NCI-H1048 (cell line): ENCODE data around the gene KDM2B.

Source experiments
- DNase-seq: peaks from one replicate; lab custom pipeline; 2025; lab: John Stamatoyannopoulos, UW

Gene KDM2B

DNA sequence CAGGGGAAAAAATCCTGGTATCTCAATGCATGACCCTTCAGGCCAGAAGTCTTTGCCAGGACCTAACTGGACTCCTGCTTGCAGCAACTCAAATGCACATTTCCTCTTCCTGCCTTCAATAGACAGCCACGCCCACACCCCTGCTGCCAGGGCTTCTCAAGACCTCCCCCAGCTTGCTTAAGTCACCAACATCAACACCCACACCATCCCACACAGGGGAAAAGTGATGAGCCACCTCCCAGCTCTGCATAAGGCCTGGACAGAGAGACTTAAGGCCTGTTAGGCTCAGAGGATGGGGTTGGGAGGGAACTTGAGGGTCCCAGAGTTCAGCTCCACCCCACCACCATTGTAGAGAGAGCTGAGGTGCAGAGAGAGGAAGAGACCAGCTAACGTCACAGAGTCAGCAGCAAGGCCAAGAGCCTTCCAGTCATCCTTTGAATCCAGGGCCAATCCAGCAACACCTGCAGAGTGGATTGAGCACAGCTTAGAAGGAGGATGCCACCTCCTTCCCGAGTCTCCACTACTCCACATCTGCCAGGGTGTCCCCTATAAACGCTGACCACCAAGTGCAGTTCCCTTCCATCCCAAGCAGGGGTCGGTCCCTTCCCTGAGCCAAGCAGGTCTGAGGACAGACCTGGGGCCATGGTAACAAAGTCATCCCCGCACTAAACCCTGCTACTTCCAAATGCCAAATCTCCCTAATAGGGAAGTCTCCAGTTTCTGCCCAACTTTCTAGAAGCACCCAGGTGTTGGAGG is 50.0 kb downstream of the KDM2B start:
- no peak for DNase-seq

DNA sequence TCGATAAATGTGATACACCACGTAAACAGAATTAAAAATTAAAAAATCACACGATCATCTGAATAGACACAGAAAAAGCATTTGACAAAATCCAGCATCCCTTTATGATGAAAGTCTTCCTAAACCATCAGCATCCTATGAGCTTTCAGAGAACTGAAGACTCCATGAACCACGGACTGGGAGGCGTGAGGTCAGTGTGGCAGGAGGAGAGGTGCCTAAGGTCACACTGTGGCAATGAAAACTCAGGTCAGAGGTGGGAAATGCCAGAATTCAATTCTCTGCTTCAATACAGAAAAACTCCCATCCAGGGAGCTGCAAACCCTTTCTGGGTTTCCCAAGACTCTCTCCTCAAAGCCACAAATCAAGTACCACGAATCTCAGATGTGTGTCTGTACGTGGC is 51.6 kb downstream of the KDM2B start:
- DNase-seq = no peak

DNA sequence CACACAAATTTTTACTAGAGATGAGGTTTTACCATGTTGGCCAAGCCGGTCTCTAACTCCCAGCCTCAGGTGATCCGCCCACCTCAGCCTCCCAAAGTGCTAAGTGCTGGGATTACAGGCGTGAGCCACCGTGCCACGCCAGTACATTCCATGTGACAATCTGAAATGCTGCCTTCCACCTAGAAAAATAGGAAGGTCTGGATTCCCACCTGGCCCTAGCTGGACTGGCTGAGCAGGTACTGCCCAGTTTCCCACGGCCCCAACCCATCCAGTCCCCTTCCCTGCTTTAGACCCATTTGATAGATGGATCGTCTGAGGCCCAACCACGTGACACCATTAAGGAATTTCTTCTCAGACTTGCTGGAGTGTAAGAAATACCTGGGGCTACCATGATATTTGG is 55.4 kb downstream of the KDM2B start:
- DNase-seq = no peak

DNA sequence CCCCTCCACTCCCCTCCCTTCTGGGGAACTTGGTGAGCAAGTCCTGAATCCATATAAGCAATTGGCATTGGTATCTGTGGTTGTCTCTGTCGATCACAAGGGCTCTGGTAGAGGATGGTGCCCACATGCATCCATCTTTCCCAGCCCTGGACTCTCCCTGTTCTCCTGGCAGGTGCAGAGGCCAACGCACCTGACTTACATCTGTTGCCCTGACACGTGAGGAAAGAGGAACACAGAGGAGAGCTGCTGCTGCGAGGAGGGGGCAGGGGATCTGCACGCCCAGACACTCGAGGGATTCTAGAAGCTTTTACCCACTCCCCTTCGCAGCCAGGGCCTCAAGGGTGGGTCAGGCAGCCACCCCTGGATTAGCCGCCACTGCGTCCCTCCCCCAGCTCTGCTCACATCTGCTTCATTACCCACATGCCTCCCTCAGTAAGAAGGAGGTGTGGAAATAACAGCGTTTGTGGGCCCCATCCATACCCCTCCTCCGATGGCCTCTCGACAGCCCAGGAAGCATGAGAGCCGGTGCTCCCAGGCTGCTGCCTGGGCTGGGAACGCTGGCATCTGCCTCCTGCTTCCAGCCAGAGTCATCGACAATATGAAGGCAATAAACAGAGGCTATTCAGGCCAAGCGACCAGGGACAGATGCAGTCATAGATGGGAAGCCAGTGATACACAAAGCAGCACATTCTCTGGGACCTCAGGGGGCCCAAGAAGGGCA is 56.5 kb downstream of the KDM2B start:
- no peak for DNase-seq

DNA sequence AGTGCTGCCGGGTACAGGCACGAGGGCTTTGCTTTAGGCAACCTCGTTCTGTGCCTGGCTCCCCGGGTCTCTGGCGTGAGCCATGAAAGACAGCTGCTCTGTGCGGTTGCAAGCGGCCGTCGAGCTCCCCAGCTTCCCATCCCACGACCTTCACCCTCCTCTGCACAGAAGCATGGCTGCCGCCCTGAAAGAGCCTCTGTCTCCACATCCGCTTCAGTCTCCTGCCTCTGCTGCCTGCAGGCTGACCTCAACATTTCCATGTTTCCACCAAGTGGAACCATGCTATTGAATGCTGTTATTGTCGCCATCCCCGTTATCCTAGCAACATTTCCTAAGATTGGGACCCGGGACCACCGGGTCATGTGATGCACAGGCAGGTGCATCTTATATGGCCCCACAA is 57.1 kb downstream of the KDM2B start:
- DNase-seq = no peak

DNA sequence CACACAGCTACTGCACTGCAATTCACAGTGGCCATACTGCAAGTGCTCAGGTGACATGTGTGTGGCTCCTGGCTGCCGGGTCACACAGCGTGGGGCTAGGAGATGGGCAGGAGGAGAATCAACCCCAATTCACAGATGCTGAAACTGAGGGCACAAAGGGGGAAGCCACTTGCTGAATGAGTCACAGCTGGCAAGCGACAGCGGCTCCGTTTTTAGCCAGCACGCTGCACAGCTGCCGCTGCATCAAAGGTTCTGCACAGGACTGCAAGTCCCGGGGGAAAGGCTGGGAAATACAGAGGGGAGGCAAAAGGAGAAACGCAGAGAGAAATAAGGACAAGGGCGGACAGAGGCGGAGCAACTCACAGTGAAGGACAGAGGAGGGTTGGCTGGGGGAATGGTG is 57.9 kb downstream of the KDM2B start:
- no peak for DNase-seq

DNA sequence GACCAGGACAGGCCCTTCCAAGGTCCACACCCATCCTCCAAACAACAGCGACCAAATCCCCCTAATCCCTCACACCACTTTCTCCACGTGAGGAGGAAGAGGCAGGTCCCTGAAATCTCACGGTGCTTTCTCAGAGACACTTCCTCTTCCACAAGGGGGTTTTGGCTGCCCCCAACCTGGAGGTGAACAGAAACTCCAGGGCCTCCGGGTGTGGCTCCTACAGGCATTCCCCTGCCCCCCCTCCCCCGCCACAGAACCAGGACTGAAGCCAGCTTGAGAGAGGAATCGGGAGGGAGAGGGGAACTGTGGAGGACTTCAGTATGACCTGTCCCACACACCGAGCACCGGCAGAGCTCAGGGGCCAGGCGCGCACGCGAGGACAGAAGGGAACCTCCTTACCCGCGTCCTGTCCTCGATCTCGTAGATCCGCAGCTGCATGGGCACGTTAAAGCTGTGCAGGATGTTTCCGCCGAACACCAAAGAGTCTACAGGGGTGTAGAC is 60.2 kb downstream of the KDM2B start:
- DNase-seq = no peak

DNA sequence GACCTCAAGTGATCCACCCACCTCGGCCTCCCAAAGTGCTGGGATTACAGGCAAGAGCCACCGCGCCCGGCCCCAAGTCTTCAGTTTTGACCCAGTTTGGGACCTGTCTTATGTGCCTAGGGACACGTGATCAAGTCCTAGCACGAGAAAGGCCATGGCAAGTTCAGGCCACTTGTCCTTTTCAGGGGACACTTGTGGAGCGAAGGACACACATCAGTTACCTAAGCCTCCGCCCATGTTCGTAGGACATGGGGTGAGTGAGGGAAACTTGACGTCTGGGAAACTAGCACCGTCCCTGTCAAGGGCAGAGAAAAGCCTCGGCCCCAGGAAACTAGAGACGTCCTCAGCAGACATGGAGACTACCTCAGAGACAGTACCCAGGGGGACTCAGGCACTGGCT is 60.7 kb downstream of the KDM2B start:
- DNase-seq = no peak

DNA sequence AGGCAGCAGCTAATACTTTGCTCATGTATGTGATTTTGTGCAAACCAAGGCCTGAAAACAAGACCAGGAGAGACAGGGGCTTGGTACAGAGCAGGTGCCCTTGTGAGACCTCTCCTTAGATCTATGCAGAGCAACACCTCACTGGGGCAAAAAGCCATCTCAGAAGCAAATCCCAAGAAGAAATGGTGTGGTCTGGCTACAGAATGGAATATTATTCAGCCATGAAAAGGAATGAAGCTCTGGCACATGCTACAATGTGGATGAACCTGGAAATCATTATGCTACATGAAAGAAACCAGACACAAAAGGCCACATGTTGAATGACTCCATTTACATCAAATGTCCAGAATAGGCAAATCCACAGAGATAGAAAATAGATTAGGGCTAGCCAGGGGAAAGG is 61.6 kb downstream of the KDM2B start:
- no peak for DNase-seq

DNA sequence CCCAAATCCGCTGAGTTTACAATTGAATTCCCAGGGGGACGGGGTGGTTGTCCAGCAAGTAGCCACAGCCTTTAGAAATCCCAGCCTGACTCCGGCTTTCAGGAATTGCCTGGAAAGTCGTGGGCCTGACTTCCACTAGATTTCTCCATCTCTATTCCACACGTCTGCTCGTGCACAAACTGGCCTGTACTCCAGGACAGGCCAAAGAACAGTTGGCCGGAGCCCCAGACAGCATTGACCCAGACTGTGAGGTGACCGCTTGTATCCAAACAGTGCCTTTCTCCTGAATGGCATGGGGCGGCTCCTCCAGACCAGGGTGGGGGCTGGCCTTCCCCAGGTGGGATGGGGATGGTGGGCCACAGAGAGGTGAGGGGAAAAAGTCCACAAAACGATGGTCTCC is 62.2 kb downstream of the KDM2B start:
- no peak for DNase-seq

DNA sequence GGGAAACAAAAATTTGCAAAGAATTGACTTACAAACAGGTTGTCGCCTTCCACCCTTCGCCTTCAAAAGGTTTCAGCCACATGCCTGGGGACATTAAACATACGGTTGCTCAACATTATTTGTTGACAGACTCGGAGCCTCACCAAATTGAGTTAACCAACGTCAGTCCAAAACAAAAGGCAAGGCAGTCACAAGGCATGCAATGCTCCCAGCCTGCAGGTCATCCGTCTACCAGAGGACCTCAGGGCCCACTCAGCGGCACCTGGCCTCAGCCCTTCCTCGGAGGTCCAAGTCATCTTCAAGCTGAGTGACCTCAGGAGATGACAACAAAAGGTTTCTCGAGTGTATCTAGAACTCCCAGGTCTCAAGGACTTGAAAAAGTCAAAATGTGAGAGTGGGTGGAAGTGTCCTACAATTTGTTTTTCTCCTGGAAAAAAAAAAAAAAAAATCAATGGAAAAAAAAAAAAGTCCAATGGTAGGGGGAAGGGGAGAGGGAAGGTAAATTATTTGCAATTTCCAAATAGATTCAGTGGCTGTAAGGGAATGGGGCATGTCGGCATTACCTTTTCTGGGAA is 64.3 kb downstream of the KDM2B start:
- no peak for DNase-seq

DNA sequence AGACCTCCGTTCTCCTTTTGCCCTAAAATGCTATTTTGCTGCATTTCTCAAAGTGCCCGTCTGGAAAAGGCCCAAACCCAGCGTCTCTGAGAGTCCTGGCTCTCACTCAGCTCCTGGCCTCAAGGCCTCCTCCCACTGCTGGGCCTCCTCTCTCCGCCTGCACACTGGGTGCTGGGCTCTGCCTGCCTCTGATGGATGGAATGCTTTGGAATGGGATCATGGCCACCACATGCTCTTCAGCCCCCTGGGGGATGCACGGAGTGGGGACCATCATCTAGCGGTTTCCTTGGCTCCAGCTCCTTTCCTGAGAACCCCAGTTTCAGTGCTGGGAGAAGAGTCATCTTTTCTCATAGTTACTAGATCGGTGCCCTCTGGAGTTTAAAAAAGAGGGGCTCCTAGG is 65.2 kb downstream of the KDM2B start:
- no peak for DNase-seq

DNA sequence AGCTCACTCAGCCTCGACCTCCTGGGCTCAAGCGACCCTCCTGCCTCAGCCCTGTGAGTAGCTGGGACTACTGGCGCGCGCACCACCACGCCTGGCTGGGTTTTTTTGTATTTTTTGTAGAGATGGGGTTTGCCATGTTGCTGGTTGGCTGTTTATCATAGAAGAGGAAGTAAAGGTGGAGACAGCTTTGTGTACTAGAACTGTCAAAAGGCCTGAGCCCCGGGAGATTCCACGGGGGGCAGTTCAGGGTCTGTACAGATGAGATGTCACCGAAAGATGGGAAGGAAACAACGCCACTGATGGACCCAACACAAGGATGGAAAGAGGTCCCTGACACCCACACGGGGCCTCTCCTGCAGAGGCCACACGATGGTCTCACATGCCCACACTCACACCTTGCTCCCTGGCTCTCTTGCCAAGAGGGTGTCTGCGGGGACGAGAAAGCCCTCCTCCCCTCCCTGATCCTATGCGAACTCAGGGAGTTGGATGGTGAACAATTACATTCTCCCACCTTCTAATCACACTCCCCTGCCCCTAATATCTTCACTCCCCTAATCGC is 66.6 kb downstream of the KDM2B start:
- DNase-seq = no peak

DNA sequence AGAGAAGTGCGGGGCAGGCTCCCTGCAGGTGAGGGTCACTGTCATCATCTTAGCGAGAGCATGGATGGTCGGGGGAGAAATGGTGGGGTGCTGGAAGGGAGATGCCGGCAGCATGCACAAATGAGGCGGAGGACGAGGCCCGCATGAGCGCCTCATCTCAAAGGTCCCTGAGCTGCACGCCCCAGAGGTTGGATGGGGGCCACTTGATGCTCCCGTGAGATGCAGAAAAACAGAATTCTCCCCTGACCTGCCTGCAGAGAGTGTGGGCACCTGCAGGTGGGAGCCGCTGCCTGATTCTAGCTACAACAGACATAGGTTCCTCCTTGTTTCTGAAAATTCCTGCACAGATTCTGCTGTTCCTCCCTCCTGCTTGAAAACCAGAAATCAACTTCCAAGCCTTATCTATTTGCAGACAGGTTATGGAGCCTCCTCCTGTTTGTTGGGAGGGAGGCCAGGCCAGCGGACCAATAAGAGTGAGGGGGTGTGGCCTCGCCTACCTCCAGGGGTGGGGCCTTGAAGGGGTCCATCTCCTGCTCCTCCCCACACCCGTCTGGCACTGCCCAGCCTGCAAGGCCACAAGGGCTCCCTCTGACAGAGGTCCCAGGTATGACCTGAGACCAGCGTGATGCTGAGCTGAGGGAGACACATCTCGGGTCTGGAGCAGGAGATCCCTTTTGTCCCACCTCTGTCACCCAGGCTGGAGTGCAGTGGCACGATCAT is 67.2 kb downstream of the KDM2B start:
- DNase-seq = peak; percentile 17

DNA sequence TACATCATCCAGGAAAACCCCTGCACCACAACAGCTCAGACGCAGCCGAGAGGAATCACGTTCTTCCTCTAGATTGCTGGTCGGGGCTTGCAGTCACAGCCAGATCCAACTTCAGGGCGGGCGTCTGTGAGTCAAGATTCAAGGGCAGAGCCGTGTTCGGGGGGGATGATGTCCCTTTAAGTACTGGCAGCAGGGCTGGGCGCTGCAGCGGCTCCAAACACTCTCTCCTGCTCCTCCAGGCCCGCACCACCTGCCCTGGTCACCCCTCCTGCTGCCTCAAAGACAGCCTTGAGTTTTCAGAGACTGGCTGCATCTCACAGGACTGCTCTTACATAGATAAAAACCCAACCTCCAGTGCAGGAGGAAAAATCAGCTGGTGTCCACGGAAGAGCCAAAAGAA is 68.3 kb downstream of the KDM2B start:
- no peak for DNase-seq

DNA sequence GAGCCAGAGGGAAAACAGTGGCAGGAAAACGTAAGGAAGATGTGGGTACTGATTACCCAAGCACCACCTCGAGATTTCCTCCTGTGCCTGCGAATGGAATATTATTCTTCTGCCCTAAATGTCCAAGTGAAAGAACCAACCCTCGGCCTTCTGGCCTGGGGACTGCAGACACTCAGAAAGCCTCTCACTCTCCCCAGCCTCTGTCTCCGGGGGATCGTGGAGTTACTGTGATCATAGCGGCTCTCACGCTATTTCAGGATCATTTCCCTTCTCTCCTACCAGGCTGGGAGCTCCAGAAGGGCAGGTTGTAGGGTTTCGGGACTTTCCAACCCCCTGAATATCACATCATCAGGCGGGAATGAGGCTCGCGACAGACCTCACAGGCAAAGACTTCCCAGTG is 68.9 kb downstream of the KDM2B start:
- DNase-seq = no peak

DNA sequence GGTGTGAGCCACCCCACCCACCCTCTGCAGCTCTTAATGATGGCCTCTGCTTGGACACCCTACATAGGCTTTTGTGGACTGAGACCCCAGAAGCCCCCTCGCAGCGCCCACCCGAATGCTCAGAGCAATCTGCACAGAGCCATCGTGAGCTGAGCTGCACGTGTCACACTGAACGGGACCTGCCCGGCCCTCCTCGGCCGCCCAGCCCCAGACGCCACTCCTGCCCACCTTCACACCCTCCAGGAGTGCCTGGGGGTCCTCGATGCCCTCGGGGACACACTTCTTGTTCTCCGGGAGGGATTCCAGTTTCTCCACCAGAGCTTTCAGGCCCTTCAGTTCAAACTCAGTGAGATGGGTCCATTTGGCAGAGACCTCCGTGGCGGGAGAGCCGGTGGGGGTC is 71.5 kb downstream of the KDM2B start:
- DNase-seq = no peak

DNA sequence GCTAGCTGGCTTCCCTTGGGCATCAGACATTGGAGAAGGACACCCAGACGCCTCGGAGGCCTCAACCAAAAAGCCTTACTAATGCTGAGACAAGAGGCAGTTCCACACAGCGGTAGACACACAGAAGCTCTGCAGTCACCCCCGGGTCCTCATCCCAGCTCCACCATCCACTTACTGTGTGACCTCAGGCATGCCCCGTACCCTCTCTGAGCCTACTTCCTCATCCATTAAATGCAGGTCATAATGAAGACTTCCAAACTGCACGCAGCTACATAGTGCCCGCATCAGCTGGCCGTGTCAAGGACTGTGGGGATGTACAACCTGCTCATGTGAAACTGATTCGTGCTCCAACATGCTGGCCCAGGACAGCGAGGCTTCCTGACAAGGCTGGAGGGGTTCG is 72.3 kb downstream of the KDM2B start:
- no peak for DNase-seq

DNA sequence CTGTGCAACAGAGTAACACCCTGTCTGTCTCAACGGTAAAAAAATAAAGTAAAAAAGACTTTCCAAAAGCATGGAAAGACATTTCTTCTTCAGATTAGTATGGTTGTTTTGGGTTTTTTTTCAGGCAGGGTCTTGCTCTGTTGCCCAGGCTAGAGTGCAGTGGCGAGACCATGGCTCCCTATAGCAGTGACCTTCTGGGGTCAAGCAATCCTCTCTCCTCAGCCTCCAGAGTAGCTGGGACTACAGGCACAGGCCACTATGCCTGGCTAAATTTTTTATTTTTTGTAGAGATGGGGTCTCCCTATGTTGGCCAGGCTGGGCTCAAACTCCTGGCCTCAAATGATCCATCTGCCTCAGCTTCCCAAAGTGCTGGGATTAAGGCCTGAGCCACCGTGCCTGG is 72.8 kb downstream of the KDM2B start:
- no peak for DNase-seq

DNA sequence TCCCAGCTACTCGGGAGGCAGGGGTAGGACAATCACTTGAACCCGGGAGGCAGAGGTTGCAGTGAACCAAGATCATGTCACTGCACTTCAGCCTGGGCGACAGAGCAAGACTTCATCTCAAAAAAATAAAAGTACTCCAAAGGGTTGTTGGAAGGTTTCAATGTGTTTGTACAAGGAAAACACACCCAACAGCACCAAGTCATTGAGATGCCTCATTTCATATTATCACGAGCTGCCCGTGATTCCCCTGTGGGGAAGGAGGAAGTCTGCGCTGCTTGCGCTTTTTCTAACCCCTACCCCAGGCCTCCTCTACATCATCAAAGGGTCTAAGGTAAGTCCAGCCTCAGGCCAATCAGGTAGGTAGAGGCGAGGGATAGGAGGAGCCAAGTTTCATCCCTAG is 73.6 kb downstream of the KDM2B start:
- no peak for DNase-seq

DNA sequence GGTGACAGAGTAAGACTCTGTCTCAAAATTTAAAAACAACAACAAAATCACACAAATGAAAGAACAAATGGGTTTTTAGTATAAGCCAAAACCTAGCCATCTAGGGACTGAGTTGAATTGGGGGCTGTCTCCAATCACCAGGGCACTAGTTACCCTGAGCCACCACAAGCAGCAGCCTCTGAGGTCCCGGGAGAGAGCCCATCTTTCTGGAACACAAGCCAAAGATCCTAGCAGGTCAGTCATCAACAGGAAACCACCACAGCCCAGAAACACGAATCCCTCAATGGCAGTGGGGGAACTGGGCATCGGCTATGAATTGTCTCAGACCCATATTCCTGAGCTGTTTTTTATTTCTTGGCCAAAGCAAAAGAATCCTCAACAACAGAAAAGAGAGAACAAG is 75.3 kb downstream of the KDM2B start:
- no peak for DNase-seq

DNA sequence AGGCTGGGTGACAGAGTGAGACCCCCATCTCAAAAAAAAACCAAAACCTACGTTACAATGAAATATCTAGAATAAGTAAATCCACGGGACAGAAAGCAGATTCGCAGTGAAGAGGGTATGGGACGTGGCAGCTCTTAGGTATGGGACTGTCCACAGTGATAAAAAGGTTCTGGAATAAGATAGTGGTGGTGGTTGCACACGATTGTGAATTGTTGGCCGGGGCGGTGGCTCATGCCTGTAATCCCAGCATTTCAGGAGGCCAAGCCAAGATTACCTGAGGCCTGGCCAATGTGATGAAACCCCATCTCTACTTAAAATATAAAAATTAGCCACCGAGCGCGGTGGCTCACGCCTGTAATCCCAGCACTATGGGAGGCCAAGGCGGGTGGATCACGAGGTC is 76.3 kb downstream of the KDM2B start:
- no peak for DNase-seq
